ENCODE results near the gene SESN3. TPM values are rescaled to one million over a fixed set of nuclear protein-coding genes. Genes with fewer than 3 reads are reported as not detected.
"Not testable (repeated sequence)": the region's sequence is repeated elsewhere in the genome, so short reads cannot be mapped to it uniquely, and the experiment has no call there.

Gene SESN3
- total RNA-seq, 1 donor from 2014 or later: 130 TPM

DNA sequence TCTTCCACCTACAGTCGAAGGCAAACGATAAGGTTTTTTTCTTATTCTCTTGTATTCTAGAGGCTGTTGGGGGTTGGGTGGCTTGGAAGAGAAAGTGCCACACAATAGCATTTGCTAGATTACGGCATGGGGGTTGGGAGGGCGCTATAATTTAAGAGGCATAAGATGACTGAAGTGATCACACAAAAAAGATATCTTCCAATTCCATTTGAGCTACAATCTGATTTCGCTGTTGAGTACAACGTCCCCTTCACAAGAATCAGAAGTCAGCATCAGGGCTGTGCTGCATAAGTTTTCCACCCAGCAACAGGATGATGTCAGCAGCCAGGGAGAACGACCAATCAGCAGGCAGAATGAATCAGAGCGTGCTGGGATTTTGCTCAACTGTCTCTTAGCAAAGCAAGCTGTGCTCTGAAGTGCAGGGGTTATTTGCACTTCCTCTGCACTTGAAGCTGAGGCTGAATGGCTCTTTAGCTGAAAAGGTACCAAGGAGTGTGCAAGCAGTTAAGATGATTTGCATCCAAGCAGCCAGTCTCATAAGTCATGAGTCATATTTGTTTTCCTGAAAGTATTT, 23.2 kb upstream of the SESN3 start:
- Mint-ChIP-seq H3K27ac (peak overlapping the region; percentile 88), H3K4me1 (peaks cover 64% of the 10 kb centered on the region), H3K9me3 (no peaks in the 10 kb centered on the region), H3K4me3 (peak overlapping the region; percentile 27), H3K36me3 (no peaks in the 10 kb centered on the region), H3K27me3 (ENCODE audit: low read depth) (no peaks in the 10 kb centered on the region)
- DNase-seq (ENCODE audit: low spot score in 2 of 2, unreplicated experiment in 2 of 2): peak; percentile 40 to 69
- TF ChIP-seq, protein P1, sequence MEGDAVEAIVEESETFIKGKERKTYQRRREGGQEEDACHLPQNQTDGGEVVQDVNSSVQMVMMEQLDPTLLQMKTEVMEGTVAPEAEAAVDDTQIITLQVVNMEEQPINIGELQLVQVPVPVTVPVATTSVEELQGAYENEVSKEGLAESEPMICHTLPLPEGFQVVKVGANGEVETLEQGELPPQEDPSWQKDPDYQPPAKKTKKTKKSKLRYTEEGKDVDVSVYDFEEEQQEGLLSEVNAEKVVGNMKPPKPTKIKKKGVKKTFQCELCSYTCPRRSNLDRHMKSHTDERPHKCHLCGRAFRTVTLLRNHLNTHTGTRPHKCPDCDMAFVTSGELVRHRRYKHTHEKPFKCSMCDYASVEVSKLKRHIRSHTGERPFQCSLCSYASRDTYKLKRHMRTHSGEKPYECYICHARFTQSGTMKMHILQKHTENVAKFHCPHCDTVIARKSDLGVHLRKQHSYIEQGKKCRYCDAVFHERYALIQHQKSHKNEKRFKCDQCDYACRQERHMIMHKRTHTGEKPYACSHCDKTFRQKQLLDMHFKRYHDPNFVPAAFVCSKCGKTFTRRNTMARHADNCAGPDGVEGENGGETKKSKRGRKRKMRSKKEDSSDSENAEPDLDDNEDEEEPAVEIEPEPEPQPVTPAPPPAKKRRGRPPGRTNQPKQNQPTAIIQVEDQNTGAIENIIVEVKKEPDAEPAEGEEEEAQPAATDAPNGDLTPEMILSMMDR (IDR thresholded peaks at IDR 0.05; ENCODE audit: unreplicated experiment): no peak

DNA sequence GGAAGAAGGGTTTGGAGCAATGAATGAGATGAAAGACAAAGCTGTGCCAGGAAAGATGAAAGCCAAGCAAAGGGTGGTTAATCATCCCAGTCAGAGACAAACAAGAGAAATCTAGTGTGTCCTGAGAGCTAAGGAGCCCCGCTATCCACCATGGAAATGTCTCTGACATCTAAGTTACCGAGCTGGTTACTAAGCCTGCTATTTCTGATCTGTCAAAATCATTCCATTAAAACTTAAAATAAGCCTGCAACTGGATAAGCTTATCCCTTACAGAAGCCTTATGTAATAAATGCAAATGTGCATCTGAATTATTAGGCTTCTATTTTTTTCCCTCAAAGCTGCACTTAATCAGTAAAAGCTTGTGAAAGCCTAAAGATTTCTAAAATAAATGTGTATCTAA, 22.1 kb upstream of the SESN3 start:
- Mint-ChIP-seq H3K36me3 (no peaks in the 10 kb centered on the region), H3K4me3 (no peak overlapping the region), H3K4me1 (peaks cover 71% of the 10 kb centered on the region), H3K9me3 (no peaks in the 10 kb centered on the region), H3K27me3 (ENCODE audit: low read depth) (no peaks in the 10 kb centered on the region), H3K27ac (peak overlapping the region; percentile 88)
- no peak for DNase-seq (ENCODE audit: low spot score in 2 of 2, unreplicated experiment in 2 of 2)
- TF ChIP-seq, protein P1 (IDR thresholded peaks at IDR 0.05; ENCODE audit: unreplicated experiment): no peak

DNA sequence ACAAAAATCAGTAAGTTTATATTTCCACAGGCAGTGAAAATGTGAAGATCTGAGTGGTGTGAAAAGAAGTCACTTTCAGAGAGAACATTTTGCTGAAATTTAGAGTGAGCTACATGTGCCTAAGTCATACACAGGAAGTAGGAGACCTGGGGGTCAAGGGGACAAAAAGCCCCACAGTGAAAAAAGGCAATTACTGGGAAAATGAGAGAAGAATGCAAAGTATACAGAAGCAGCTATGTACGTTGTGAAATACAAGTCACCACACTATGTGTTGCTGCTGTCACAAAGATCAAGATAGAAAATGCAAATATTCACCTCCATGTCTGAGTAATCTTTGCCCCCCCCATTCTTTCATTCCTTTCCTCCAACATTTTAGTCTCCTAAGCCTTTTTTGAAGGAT, 21.6 kb upstream of the SESN3 start:
- peaks cover 74% of the 10 kb centered on the region for H3K4me1 Mint-ChIP-seq
- no peak overlapping the region for H3K4me3 Mint-ChIP-seq
- H3K27ac Mint-ChIP-seq: peak overlapping the region; percentile 88
- TF ChIP-seq, protein P1 (IDR thresholded peaks at IDR 0.05; ENCODE audit: unreplicated experiment): no peak
- H3K27me3 Mint-ChIP-seq (ENCODE audit: low read depth): no peaks in the 10 kb centered on the region
- H3K9me3 Mint-ChIP-seq: no peaks in the 10 kb centered on the region
- no peaks in the 10 kb centered on the region for H3K36me3 Mint-ChIP-seq
- DNase-seq (ENCODE audit: low spot score in 2 of 2, unreplicated experiment in 2 of 2): no peak

DNA sequence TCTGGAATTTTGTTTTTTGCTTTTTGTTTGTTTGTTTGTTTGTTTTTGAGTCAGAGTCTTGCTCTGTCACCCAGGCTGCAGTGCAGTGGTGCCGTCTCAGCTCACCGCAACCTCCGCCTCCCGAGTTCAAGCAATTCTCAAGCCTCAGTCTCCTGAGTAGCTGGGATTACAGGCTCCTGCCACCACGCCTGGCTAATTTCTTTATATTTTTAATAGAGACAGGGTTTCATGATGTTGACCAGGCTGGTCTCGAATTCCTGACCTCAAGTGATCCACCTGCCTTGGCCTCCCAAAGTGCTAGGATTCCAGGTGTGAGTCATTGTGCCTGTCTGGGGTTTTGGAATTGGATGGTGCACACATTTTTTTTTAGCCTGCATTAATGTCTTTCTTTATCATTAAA, 20.9 kb upstream of the SESN3 start:
- Mint-ChIP-seq H3K4me1 (peaks cover 78% of the 10 kb centered on the region), H3K27ac (peak overlapping the region; percentile 88)
- not testable (repeated sequence) for H3K9me3 Mint-ChIP-seq; H3K36me3 Mint-ChIP-seq; H3K27me3 Mint-ChIP-seq (ENCODE audit: low read depth); DNase-seq (ENCODE audit: low spot score in 2 of 2, unreplicated experiment in 2 of 2); H3K4me3 Mint-ChIP-seq

DNA sequence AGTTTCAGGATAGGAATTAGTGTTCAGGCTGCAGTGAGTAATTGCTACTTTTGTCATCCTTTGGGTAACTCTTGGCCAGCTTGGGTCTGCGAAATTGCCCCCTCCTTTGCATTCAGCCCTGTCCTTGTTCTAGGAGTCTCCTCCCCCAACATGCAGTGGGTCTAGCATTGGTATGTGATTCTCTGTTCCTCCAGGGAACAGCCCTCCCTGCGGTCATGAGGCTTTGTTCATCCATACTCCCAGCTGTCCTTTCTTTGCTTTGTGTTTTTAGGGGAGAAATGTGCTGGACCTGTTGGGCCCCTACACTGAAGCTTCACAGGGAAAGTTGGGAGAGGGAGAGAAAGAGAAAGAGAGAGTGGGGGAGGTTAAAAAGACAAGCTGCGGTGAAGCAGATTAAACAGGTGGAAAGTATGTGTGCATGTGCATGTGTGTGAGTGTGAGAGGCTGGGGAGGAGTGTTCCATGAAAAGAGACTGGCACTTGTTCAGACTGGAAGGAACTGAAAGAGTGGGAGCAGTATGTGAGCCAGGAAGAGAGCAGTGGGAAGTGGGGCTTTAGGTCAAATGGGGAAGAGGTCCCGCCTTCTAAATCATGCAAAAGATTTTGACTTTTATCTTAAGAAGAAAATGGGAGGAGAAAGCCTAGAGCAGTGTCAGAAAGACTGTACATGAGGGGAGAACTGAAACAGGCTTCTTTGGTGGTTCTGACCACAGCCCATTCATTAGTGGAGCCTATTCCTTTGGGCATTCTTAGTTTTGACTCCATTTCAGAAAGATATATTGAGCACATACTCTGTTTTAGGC, 17.9 kb upstream of the SESN3 start:
- Mint-ChIP-seq H3K4me1 (peaks cover 54% of the 10 kb centered on the region), H3K4me3 (no peak overlapping the region), H3K36me3 (no peaks in the 10 kb centered on the region), H3K9me3 (no peaks in the 10 kb centered on the region), H3K27ac (peak overlapping the region; percentile 40), H3K27me3 (ENCODE audit: low read depth) (no peaks in the 10 kb centered on the region)
- TF ChIP-seq, protein P1 (IDR thresholded peaks at IDR 0.05; ENCODE audit: unreplicated experiment): no peak
- no peak for DNase-seq (ENCODE audit: low spot score in 2 of 2, unreplicated experiment in 2 of 2)

DNA sequence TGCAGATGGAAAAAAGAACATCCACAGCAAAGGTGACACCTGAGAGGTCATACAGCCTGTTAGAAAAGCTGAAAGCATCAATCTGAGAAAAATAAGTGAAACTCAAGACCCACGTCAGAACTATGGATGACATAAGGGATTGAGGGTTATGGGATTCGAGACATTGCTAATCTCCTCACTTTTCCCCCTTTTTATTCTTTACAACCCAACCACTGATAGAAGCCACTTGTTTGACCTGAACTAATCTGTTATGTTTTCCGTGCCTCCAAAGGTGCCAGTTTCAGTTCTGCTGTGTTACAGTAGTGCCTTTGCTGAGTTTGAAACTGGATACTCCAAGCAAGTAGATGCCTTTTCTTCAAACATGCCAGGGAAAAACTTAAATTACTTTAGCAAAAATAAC, 16.9 kb upstream of the SESN3 start:
- Mint-ChIP-seq H3K9me3 (no peaks in the 10 kb centered on the region), H3K27me3 (ENCODE audit: low read depth) (no peaks in the 10 kb centered on the region), H3K27ac (no peak overlapping the region), H3K4me3 (no peak overlapping the region), H3K36me3 (no peaks in the 10 kb centered on the region), H3K4me1 (peaks cover 54% of the 10 kb centered on the region)
- DNase-seq (ENCODE audit: low spot score in 2 of 2, unreplicated experiment in 2 of 2): no peak
- TF ChIP-seq, protein P1 (IDR thresholded peaks at IDR 0.05; ENCODE audit: unreplicated experiment): no peak
